ENCODE data around the gene CSRNP3. TPM values are rescaled to one million over a fixed set of nuclear protein-coding genes. Genes with fewer than 3 reads are reported as not detected.

Gene CSRNP3
- total and polyA plus RNA-seq, 2 donors (not counting 1 experiment from before 2014, with no cell fraction given): not detected

- TF ChIP-seq EZH2 (IDR thresholded peaks at IDR 0.05; ENCODE audit: borderline replicate concordance, insufficient read depth, low read depth, low read length, poor library complexity, severe bottlenecking): no peak
- no peak for TF ChIP-seq CTCF (IDR thresholded peaks at IDR 0.05)
- no peaks in the 10 kb centered on the region for H3K4me1 Mint-ChIP-seq
- ATAC-seq (ENCODE audit: low read depth) (no peak), DNase-seq (no peak)
- Histone ChIP-seq H3K36me3 (replicated peaks in 1 of 2; ENCODE audit: control extremely low read depth in 1 of 2, control insufficient read depth in 1 of 2, extremely low read depth in 1 of 2, insufficient read depth in 2 of 2, low read length in 1 of 2) (no peaks in the 10 kb centered on the region), H3K4me2 (replicated peaks; ENCODE audit: low read depth, low read length, poor library complexity, severe bottlenecking) (no peak overlapping the region), H3K27me3 (replicated peaks in 1 of 4; ENCODE audit: control extremely low read depth in 1 of 4, control insufficient read depth in 3 of 4, insufficient read depth in 4 of 4, low read length in 3 of 4) (no peaks in the 10 kb centered on the region), H2AFZ (ENCODE audit: insufficient read depth, low read depth, low read length, poor library complexity, severe bottlenecking) (no peak overlapping the region), H3K79me2 (ENCODE audit: control insufficient read depth, insufficient read depth, low read length) (no peaks in the 10 kb centered on the region), H3K4me3 (ENCODE audit: control extremely low read depth in 1 of 5, extremely low read depth in 1 of 5, insufficient read depth in 1 of 5, low read depth in 2 of 5, low read length in 4 of 5) (no peak overlapping the region), H4K20me1 (ENCODE audit: control insufficient read depth, insufficient read depth, low read length, poor library complexity, severe bottlenecking) (no peaks in the 10 kb centered on the region), H3K9ac (ENCODE audit: low read length) (no peak overlapping the region), H3K9me3 (ENCODE audit: control extremely low read depth in 1 of 3, control insufficient read depth in 2 of 3, insufficient read depth in 1 of 3, low read length in 2 of 3) (no peaks in the 10 kb centered on the region), H3K4me1 (ENCODE audit: control insufficient read depth in 2 of 2, insufficient read depth in 2 of 2, low read length in 2 of 2) (no peaks in the 10 kb centered on the region), H3K27ac (ENCODE audit: low read length in 2 of 2) (no peak overlapping the region)
- no CpG with 5 or more reads among the region's 1 CpG for WGBS (ENCODE audit: insufficient coverage)
- POLR2A ChIA-PET: no interaction called here
- no peaks in the 10 kb centered on the region for H3K9me3 Mint-ChIP-seq (ENCODE audit: insufficient read depth)
- H3K27ac Mint-ChIP-seq: no peak overlapping the region
- H3K27me3 Mint-ChIP-seq: peaks cover 4% of the 10 kb centered on the region
- no peak overlapping the region for H3K4me3 Mint-ChIP-seq
- CTCF ChIA-PET: interaction anchor here (1.5 kb wide), 1 partner anchor 10 kb away, joined by 6 read pairs; no protein-coding TSS in a partner anchor
- intact Hi-C loops (cut with micrococcal nuclease): loop anchor here (10.0 kb wide), 1 partner anchor 133 kb away; no protein-coding TSS in a partner anchor
Measured at GRCh38 chr2:165561516-165561915, 92.0 kb downstream of the CSRNP3 start.

GRCh38 chr2:165562233-165562632 lies 92.7 kb downstream of the CSRNP3 start:
- TF ChIP-seq CTCF (IDR thresholded peaks at IDR 0.05): no peak
- TF ChIP-seq EZH2 (IDR thresholded peaks at IDR 0.05; ENCODE audit: borderline replicate concordance, insufficient read depth, low read depth, low read length, poor library complexity, severe bottlenecking): no peak
- POLR2A ChIA-PET: no interaction called here
- intact Hi-C loops (cut with micrococcal nuclease): loop anchor here (10.0 kb wide), 1 partner anchor 133 kb away; no protein-coding TSS in a partner anchor
- no peak overlapping the region for H2AFZ ChIP-seq (ENCODE audit: insufficient read depth, low read depth, low read length, poor library complexity, severe bottlenecking)
- no peak overlapping the region for H3K27ac ChIP-seq (ENCODE audit: low read length in 2 of 2)
- no peak overlapping the region for H3K4me3 Mint-ChIP-seq
- no peak overlapping the region for H3K4me2 ChIP-seq (replicated peaks; ENCODE audit: low read depth, low read length, poor library complexity, severe bottlenecking)
- H3K4me3 ChIP-seq (ENCODE audit: control extremely low read depth in 1 of 5, extremely low read depth in 1 of 5, insufficient read depth in 1 of 5, low read depth in 2 of 5, low read length in 4 of 5): no peak overlapping the region
- H3K9me3 Mint-ChIP-seq (ENCODE audit: insufficient read depth): no peaks in the 10 kb centered on the region
- DNase-seq (no peak), ATAC-seq (ENCODE audit: low read depth) (no peak)
- peaks cover 7% of the 10 kb centered on the region for H3K27me3 Mint-ChIP-seq
- H3K9me3 ChIP-seq (ENCODE audit: control extremely low read depth in 1 of 3, control insufficient read depth in 2 of 3, insufficient read depth in 1 of 3, low read length in 2 of 3): no peaks in the 10 kb centered on the region
- H4K20me1 ChIP-seq (ENCODE audit: control insufficient read depth, insufficient read depth, low read length, poor library complexity, severe bottlenecking): no peaks in the 10 kb centered on the region
- H3K36me3 ChIP-seq (replicated peaks in 1 of 2; ENCODE audit: control extremely low read depth in 1 of 2, control insufficient read depth in 1 of 2, extremely low read depth in 1 of 2, insufficient read depth in 2 of 2, low read length in 1 of 2): no peaks in the 10 kb centered on the region
- no peaks in the 10 kb centered on the region for H3K79me2 ChIP-seq (ENCODE audit: control insufficient read depth, insufficient read depth, low read length)
- CTCF ChIA-PET: interaction anchor here (1.3 to 1.9 kb wide), 2 partner anchors 160 to 312 kb away, joined by 3 to 7 read pairs; no protein-coding TSS in a partner anchor
- H3K27ac Mint-ChIP-seq: no peak overlapping the region
- H3K27me3 ChIP-seq (replicated peaks in 1 of 4; ENCODE audit: control extremely low read depth in 1 of 4, control insufficient read depth in 3 of 4, insufficient read depth in 4 of 4, low read length in 3 of 4): no peaks in the 10 kb centered on the region
- H3K9ac ChIP-seq (ENCODE audit: low read length): no peak overlapping the region
- H3K4me1 ChIP-seq (ENCODE audit: control insufficient read depth in 2 of 2, insufficient read depth in 2 of 2, low read length in 2 of 2): no peaks in the 10 kb centered on the region
- H3K4me1 Mint-ChIP-seq: no peaks in the 10 kb centered on the region
